Neural crest cell (in vitro differentiated cells): Measurements from ENCODE around the gene CATSPERZ. TPM values are rescaled to one million over a fixed set of nuclear protein-coding genes. Genes with fewer than 3 reads are reported as not detected.
A peak's percentile ranks its signal among the peaks of the same experiment; 100 is the strongest.

ENCODE experiments used
- DNase-seq: peaks from one replicate; pipeline ENCODE4 v3.0.0; 2021; ENCODE audit warnings: low read depth, mixed read lengths, low spot score
- H3K27ac Mint-ChIP-seq: one replicate; pipeline ENCODE4 v1.8.0; 2021; ENCODE audit warnings: mild to moderate bottlenecking, mixed read lengths; ENCODE audit not compliant: unreplicated experiment
- H3K27me3 Mint-ChIP-seq: 2 replicates; pipeline ENCODE4 v1.8.0; 2021; ENCODE audit warnings: low read depth, mild to moderate bottlenecking, mixed read lengths
- H3K36me3 Mint-ChIP-seq: 2 replicates; pipeline ENCODE4 v1.8.0; 2021; ENCODE audit warnings: low read depth, mild to moderate bottlenecking, mixed read lengths
- H3K4me1 Mint-ChIP-seq: 2 replicates; pipeline ENCODE4 v1.8.0; 2021; ENCODE audit warnings: mixed read lengths
- H3K4me3 Mint-ChIP-seq: one replicate; pipeline ENCODE4 v1.8.0; 2021; ENCODE audit warnings: mild to moderate bottlenecking, mixed read lengths
- H3K9me3 Mint-ChIP-seq: 2 replicates; pipeline ENCODE4 v1.8.0; 2021; ENCODE audit warnings: mixed read lengths
- total RNA-seq: library from RNA; stranded (reverse); gene quantifications from 2 replicates; pipeline ENCODE4 v1.2.1, GENCODE V29; 2021
- TF ChIP-seq, protein P1 (sequence below): fragments of 200-600 bp; sonication (generic); conservative IDR thresholded peaks from 2 replicates; pipeline ENCODE4 v1.5.0; 2021; ENCODE audit warnings: antibody characterized with exemption, mild to moderate bottlenecking

The CATSPERZ gene
- total RNA-seq, 1 donor from 2014 or later: not detected

- Mint-ChIP-seq H3K4me1 (peaks cover 15% of the 10 kb centered on the region), H3K36me3 (no peaks in the 10 kb centered on the region), H3K9me3 (no peaks in the 10 kb centered on the region), H3K27ac (no peak overlapping the region), H3K4me3 (peak overlapping the region; percentile 81), H3K27me3 (peaks cover 6% of the 10 kb centered on the region)
- no peak for DNase-seq
- TF ChIP-seq, protein P1, sequence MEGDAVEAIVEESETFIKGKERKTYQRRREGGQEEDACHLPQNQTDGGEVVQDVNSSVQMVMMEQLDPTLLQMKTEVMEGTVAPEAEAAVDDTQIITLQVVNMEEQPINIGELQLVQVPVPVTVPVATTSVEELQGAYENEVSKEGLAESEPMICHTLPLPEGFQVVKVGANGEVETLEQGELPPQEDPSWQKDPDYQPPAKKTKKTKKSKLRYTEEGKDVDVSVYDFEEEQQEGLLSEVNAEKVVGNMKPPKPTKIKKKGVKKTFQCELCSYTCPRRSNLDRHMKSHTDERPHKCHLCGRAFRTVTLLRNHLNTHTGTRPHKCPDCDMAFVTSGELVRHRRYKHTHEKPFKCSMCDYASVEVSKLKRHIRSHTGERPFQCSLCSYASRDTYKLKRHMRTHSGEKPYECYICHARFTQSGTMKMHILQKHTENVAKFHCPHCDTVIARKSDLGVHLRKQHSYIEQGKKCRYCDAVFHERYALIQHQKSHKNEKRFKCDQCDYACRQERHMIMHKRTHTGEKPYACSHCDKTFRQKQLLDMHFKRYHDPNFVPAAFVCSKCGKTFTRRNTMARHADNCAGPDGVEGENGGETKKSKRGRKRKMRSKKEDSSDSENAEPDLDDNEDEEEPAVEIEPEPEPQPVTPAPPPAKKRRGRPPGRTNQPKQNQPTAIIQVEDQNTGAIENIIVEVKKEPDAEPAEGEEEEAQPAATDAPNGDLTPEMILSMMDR: no peak
Measured at GRCh38 chr11:64283092-64283491, 17.1 kb upstream of the CATSPERZ start.

DNA sequence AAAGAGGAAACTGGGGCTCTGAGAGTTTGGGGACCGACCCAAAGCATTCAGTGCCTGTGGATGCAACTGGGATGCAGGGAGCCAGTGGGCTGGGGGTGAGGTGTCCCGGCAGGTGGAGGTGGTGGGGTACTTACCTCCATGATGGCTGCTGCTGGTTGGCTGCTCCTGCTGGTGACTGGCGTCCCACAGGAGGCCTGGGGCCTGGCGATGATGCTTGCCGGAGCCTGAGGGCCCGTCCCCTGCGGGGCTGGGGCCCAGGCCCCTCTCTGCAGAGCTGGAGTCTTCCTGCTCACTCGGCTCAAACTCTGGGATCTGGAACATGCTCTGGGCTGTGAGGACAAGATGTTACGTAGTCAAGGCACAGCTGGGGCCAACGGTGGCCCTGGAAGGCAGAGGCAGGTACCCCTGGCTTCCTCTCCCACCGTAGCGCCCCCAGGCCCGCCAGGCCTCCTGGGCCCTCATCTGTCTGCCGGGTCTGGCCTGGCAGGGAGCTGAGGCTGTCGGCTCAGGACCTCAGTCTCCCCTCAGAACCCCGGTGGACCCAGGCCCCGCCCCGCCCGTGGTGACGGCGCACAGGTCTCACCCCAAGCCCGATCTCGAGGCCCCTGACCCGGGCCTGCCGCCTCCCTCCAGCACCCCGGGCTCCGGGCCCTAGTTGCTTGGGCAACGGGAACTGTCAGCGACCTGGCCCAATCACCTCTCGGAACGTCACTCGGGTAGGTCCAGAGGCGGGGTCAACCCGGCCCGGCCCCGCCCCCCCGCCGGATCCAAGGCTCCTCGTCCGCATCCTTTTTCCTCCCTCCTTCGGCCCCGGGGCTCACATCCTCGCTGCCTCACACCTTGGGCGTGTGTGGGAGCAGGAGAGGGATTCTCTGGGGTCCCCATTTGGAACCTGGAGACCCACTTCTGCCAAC lies 15.9 kb upstream of the CATSPERZ start, which contains the start of gene BAD:
Gene BAD, minus strand, starts transcription at position 618 of the 914 bp plus-strand sequence. Its CDS starts 297 bp downstream, at position 321.
- Mint-ChIP-seq H3K27me3 (peaks cover 12% of the 10 kb centered on the region), H3K4me3 (peak within 1 kb of the TSS; percentile 92), H3K9me3 (no peaks in the 10 kb centered on the region), H3K36me3 (no peaks in the 10 kb centered on the region), H3K27ac (peak within 1 kb of the TSS; percentile 27), H3K4me1 (peaks cover 15% of the 10 kb centered on the region)
- peak; percentile 85 for DNase-seq
- TF ChIP-seq, protein P1: no peak

GRCh38 chr11:64284962-64285884 lies 14.9 kb upstream of the CATSPERZ start, which contains the start of gene GPR137:
TSS of gene GPR137 (plus strand) at chr11:64285848. CDS start at chr11:64286525, 677 bp downstream.
- Mint-ChIP-seq H3K27me3 (peaks cover 21% of the 10 kb centered on the region), H3K36me3 (no peaks in the 10 kb centered on the region), H3K4me3 (peak within 1 kb of the TSS; percentile 92), H3K4me1 (peaks cover 15% of the 10 kb centered on the region), H3K9me3 (no peaks in the 10 kb centered on the region), H3K27ac (peak within 1 kb of the TSS; percentile 27)
- TF ChIP-seq, protein P1: no peak
- DNase-seq: peak; percentile 95

DNA sequence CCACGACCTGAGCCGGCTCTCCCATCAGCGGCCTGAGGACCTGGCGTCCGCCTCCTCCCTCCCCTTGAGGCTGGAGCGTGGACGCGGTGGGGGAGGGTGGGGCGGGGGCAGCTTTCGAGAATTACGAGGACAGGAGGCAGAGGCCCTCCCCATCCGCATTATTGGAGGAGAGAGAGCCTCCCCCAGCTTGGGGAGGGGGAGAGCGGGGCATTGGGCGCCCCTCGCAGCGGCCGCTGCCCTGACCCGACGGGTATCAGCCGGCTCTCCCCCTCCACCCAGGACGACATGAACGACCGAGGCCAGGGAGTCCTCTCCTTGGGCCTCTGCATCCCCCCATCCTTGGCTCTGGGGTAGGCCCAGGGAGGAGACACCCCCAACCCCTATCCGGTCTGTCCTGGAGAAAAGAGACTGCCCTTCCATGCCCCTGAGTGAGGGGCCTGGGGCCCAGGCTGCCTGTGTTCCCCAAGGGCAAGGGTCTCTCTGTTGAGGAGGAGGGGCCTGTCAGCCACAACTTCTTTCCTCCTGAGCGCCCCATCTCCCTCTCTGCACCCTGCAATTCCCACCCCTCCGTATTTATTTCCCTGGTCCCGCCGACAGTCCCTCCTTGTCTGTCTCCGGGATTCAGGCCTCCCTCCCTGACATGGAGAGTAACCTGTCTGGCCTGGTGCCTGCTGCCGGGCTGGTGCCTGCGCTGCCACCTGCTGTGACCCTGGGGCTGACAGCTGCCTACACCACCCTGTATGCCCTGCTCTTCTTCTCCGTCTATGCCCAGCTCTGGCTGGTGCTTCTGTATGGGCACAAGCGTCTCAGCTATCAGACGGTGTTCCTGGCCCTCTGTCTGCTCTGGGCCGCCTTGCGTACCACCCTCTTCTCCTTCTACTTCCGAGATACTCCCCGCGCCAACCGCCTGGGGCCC lies 14.0 kb upstream of the CATSPERZ start:
- no peak overlapping the region for H3K27ac Mint-ChIP-seq
- TF ChIP-seq, protein P1: no peak
- DNase-seq: no peak
- H3K9me3 Mint-ChIP-seq: no peaks in the 10 kb centered on the region
- peaks cover 19% of the 10 kb centered on the region for H3K4me1 Mint-ChIP-seq
- no peaks in the 10 kb centered on the region for H3K36me3 Mint-ChIP-seq
- H3K4me3 Mint-ChIP-seq: peak overlapping the region; percentile 89
- H3K27me3 Mint-ChIP-seq: peaks cover 30% of the 10 kb centered on the region
